GM12872 (cell line): ENCODE measurements around the gene COL4A6.

ENCODE experiments used
- TF ChIP-seq, protein P1 (sequence below): IDR thresholded peaks from 3 replicates; pipeline ENCODE4 v1.5.1; 2011; ENCODE audit warnings: low read depth, mild to moderate bottlenecking, low read length, moderate library complexity; ENCODE audit not compliant: insufficient read depth

The COL4A6 gene

GRCh38 chrX:108267557-108267956 is 170.7 kb downstream of the COL4A6 start:
- TF ChIP-seq, protein P1, sequence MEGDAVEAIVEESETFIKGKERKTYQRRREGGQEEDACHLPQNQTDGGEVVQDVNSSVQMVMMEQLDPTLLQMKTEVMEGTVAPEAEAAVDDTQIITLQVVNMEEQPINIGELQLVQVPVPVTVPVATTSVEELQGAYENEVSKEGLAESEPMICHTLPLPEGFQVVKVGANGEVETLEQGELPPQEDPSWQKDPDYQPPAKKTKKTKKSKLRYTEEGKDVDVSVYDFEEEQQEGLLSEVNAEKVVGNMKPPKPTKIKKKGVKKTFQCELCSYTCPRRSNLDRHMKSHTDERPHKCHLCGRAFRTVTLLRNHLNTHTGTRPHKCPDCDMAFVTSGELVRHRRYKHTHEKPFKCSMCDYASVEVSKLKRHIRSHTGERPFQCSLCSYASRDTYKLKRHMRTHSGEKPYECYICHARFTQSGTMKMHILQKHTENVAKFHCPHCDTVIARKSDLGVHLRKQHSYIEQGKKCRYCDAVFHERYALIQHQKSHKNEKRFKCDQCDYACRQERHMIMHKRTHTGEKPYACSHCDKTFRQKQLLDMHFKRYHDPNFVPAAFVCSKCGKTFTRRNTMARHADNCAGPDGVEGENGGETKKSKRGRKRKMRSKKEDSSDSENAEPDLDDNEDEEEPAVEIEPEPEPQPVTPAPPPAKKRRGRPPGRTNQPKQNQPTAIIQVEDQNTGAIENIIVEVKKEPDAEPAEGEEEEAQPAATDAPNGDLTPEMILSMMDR, result no peak

GRCh38 chrX:108264376-108264775 is 173.8 kb downstream of the COL4A6 start:
- TF ChIP-seq, protein P1, result no peak

- TF ChIP-seq, protein P1, result no peak
These were observed 176.5 kb downstream of the COL4A6 start for GRCh38 chrX:108261549-108262203.

DNA sequence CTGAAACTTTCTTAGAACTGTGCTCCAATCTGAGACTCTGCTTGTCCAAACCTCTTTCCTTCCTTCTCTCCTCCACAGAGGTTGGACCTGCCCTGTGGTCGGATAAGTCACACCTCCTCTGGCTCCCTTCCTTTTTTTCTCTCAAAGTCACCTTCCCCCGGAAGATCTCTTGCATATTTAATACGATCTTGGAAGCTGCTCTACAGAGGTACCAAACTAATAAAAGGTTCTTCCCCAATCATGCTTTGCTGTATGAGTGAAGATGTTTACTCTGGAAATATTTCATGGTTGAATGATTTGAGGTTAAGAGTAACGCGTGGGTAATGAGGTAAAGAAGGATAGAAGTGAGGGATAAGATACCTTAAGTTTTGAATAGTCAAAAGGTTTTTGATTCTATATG is 180.7 kb downstream of the COL4A6 start:
- TF ChIP-seq, protein P1, result no peak

- TF ChIP-seq, protein P1, result no peak
These were observed 183.6 kb downstream of the COL4A6 start for GRCh38 chrX:108254636-108255035.

GRCh38 chrX:108250654-108251579 is 187.3 kb downstream of the COL4A6 start:
- TF ChIP-seq, protein P1, result no peak

GRCh38 chrX:108246304-108246954 is 191.8 kb downstream of the COL4A6 start:
- TF ChIP-seq, protein P1, result no peak
